ENCODE measurements around the gene GABPA.

The GABPA gene

GRCh38 chr21:25735646-25736597 lies 1.1 kb downstream of the GABPA start:
- DNase-seq (ENCODE audit: insufficient read length, low spot score) (peak; percentile 49), FAIRE-seq (peak; percentile 31)
- no peak for TF ChIP-seq PAX5 (IDR thresholded peaks at IDR 0.05; ENCODE audit: insufficient read depth, low read length, severe bottlenecking)
- TF ChIP-seq POLR2AphosphoS5 (IDR thresholded peaks at IDR 0.05; ENCODE audit: low read depth, low read length) = no peak
- no peak for TF ChIP-seq POU2F2 (IDR thresholded peaks at IDR 0.05; ENCODE audit: low read depth, low read length)
- peak; percentile 34; the same call in 1 of the 2 replicates for TF ChIP-seq TAF1 (IDR thresholded peaks at IDR 0.05; ENCODE audit: low read depth, low read length)
- peak; percentile 48; the same call in 1 of the 2 replicates for TF ChIP-seq POLR2A (IDR thresholded peaks at IDR 0.05; ENCODE audit: low read depth, low read length)
- TF ChIP-seq SPI1 (IDR thresholded peaks at IDR 0.05; ENCODE audit: low read depth, low read length) = no peak

- DNase-seq (ENCODE audit: insufficient read length, low spot score) (no peak), FAIRE-seq (no peak)
- TF ChIP-seq POLR2A (IDR thresholded peaks at IDR 0.05; ENCODE audit: low read depth, low read length) (no peak), PAX5 (IDR thresholded peaks at IDR 0.05; ENCODE audit: insufficient read depth, low read length, severe bottlenecking) (no peak), TAF1 (IDR thresholded peaks at IDR 0.05; ENCODE audit: low read depth, low read length) (no peak), POU2F2 (IDR thresholded peaks at IDR 0.05; ENCODE audit: low read depth, low read length) (no peak), POLR2AphosphoS5 (IDR thresholded peaks at IDR 0.05; ENCODE audit: low read depth, low read length) (no peak), SPI1 (IDR thresholded peaks at IDR 0.05; ENCODE audit: low read depth, low read length) (no peak)
Observed at GRCh38 chr21:25737421-25737820, 2.6 kb downstream of the GABPA start.

- TF ChIP-seq POU2F2 (IDR thresholded peaks at IDR 0.05; ENCODE audit: low read depth, low read length) (no peak), SPI1 (IDR thresholded peaks at IDR 0.05; ENCODE audit: low read depth, low read length) (no peak; the same call in 1 of the 2 replicates), POLR2AphosphoS5 (IDR thresholded peaks at IDR 0.05; ENCODE audit: low read depth, low read length) (no peak), PAX5 (IDR thresholded peaks at IDR 0.05; ENCODE audit: insufficient read depth, low read length, severe bottlenecking) (no peak), POLR2A (IDR thresholded peaks at IDR 0.05; ENCODE audit: low read depth, low read length) (no peak), TAF1 (IDR thresholded peaks at IDR 0.05; ENCODE audit: low read depth, low read length) (no peak)
- no peak for FAIRE-seq
- no peak for DNase-seq (ENCODE audit: insufficient read length, low spot score)
Observed at GRCh38 chr21:25742900-25743299, 8.1 kb downstream of the GABPA start.

GRCh38 chr21:25744854-25745253 lies 10.1 kb downstream of the GABPA start:
- no peak for DNase-seq (ENCODE audit: insufficient read length, low spot score)
- TF ChIP-seq POLR2A (IDR thresholded peaks at IDR 0.05; ENCODE audit: low read depth, low read length) = no peak
- TF ChIP-seq SPI1 (IDR thresholded peaks at IDR 0.05; ENCODE audit: low read depth, low read length) = no peak
- no peak for TF ChIP-seq POU2F2 (IDR thresholded peaks at IDR 0.05; ENCODE audit: low read depth, low read length)
- TF ChIP-seq POLR2AphosphoS5 (IDR thresholded peaks at IDR 0.05; ENCODE audit: low read depth, low read length) = no peak
- FAIRE-seq = no peak

- DNase-seq (ENCODE audit: insufficient read length, low spot score) (no peak), FAIRE-seq (peak; percentile 71)
- no peak for TF ChIP-seq POLR2A (IDR thresholded peaks at IDR 0.05; ENCODE audit: low read depth, low read length)
- TF ChIP-seq SPI1 (IDR thresholded peaks at IDR 0.05; ENCODE audit: low read depth, low read length) = no peak
- no peak for TF ChIP-seq TAF1 (IDR thresholded peaks at IDR 0.05; ENCODE audit: low read depth, low read length)
- no peak for TF ChIP-seq POU2F2 (IDR thresholded peaks at IDR 0.05; ENCODE audit: low read depth, low read length)
- TF ChIP-seq PAX5 (IDR thresholded peaks at IDR 0.05; ENCODE audit: insufficient read depth, low read length, severe bottlenecking) = no peak
- TF ChIP-seq POLR2AphosphoS5 (IDR thresholded peaks at IDR 0.05; ENCODE audit: low read depth, low read length) = no peak
Observed at GRCh38 chr21:25750085-25750484, 15.3 kb downstream of the GABPA start.

GRCh38 chr21:25752416-25752815 lies 17.6 kb downstream of the GABPA start:
- FAIRE-seq (no peak), DNase-seq (ENCODE audit: insufficient read length, low spot score) (no peak)
- TF ChIP-seq SPI1 (IDR thresholded peaks at IDR 0.05; ENCODE audit: low read depth, low read length) (no peak), POLR2A (IDR thresholded peaks at IDR 0.05; ENCODE audit: low read depth, low read length) (no peak), TAF1 (IDR thresholded peaks at IDR 0.05; ENCODE audit: low read depth, low read length) (no peak)

GRCh38 chr21:25756190-25756932 lies 21.6 kb downstream of the GABPA start:
- TF ChIP-seq POU2F2 (IDR thresholded peaks at IDR 0.05; ENCODE audit: low read depth, low read length) = no peak
- no peak for TF ChIP-seq POLR2A (IDR thresholded peaks at IDR 0.05; ENCODE audit: low read depth, low read length)
- TF ChIP-seq TAF1 (IDR thresholded peaks at IDR 0.05; ENCODE audit: low read depth, low read length) = no peak
- TF ChIP-seq PAX5 (IDR thresholded peaks at IDR 0.05; ENCODE audit: insufficient read depth, low read length, severe bottlenecking) = no peak
- no peak for TF ChIP-seq SPI1 (IDR thresholded peaks at IDR 0.05; ENCODE audit: low read depth, low read length)
- TF ChIP-seq POLR2AphosphoS5 (IDR thresholded peaks at IDR 0.05; ENCODE audit: low read depth, low read length) = no peak
- FAIRE-seq = peak; percentile 31
- DNase-seq (ENCODE audit: insufficient read length, low spot score) = no peak

GRCh38 chr21:25757531-25757930 lies 22.8 kb downstream of the GABPA start:
- no peak for TF ChIP-seq POLR2A (IDR thresholded peaks at IDR 0.05; ENCODE audit: low read depth, low read length)
- TF ChIP-seq POLR2AphosphoS5 (IDR thresholded peaks at IDR 0.05; ENCODE audit: low read depth, low read length) = no peak
- TF ChIP-seq POU2F2 (IDR thresholded peaks at IDR 0.05; ENCODE audit: low read depth, low read length) = no peak
- no peak for TF ChIP-seq PAX5 (IDR thresholded peaks at IDR 0.05; ENCODE audit: insufficient read depth, low read length, severe bottlenecking)
- no peak for TF ChIP-seq SPI1 (IDR thresholded peaks at IDR 0.05; ENCODE audit: low read depth, low read length)
- no peak for TF ChIP-seq TAF1 (IDR thresholded peaks at IDR 0.05; ENCODE audit: low read depth, low read length)
- DNase-seq (ENCODE audit: insufficient read length, low spot score) (no peak), FAIRE-seq (no peak)

- DNase-seq (ENCODE audit: insufficient read length, low spot score) (no peak), FAIRE-seq (no peak)
- no peak for TF ChIP-seq POLR2AphosphoS5 (IDR thresholded peaks at IDR 0.05; ENCODE audit: low read depth, low read length)
- no peak for TF ChIP-seq POU2F2 (IDR thresholded peaks at IDR 0.05; ENCODE audit: low read depth, low read length)
Observed at GRCh38 chr21:25759573-25759972, 24.8 kb downstream of the GABPA start.

Data from GM12891 (cell line).